NCI-H2227 (cell line): ENCODE results near the gene DIMT1.

Experiments used
- DNase-seq: peaks from one replicate; lab custom pipeline; 2025; ENCODE audit not compliant: unreplicated experiment; lab: John Stamatoyannopoulos, UW

Gene DIMT1

GRCh38 chr5:62371409-62371808, 32.3 kb downstream of the DIMT1 start:
- no peak for DNase-seq

GRCh38 chr5:62369039-62369438, 34.7 kb downstream of the DIMT1 start:
- DNase-seq = no peak

- no peak for DNase-seq
These were observed 41.0 kb downstream of the DIMT1 start for GRCh38 chr5:62362701-62363100.

GRCh38 chr5:62354028-62354874, 49.5 kb downstream of the DIMT1 start:
- DNase-seq = peak; percentile 32

GRCh38 chr5:62348723-62349481, 54.8 kb downstream of the DIMT1 start:
- DNase-seq = no peak

- no peak for DNase-seq
These were observed 55.8 kb downstream of the DIMT1 start for GRCh38 chr5:62347928-62348327.

- DNase-seq = no peak
These were observed 57.0 kb downstream of the DIMT1 start for GRCh38 chr5:62346748-62347147.

GRCh38 chr5:62343428-62343827, 60.3 kb downstream of the DIMT1 start:
- DNase-seq = no peak

- DNase-seq = no peak
These were observed 61.2 kb downstream of the DIMT1 start for GRCh38 chr5:62342476-62342837.

GRCh38 chr5:62341783-62342475, 61.8 kb downstream of the DIMT1 start:
- no peak for DNase-seq

- no peak for DNase-seq
These were observed 62.7 kb downstream of the DIMT1 start for GRCh38 chr5:62340979-62341378.

GRCh38 chr5:62340392-62340791, 63.3 kb downstream of the DIMT1 start:
- DNase-seq = no peak
